MM.1S (cell line): Measurements from ENCODE around the gene ADSS1.

ENCODE experiments used
- DNase-seq: peaks from one replicate; pipeline ENCODE4 v3.0.0-alpha.2; 2015
- H2AFZ ChIP-seq: fragments of 300-600 bp; sonication (generic); 2 replicates; pipeline ENCODE4 v1.6.0; 2016; ENCODE audit warnings: antibody characterized with exemption, low read length
- H3F3A ChIP-seq: fragments of 300-600 bp; sonication (generic); 2 replicates; pipeline ENCODE4 v1.6.1; 2016; ENCODE audit warnings: mild to moderate bottlenecking, antibody characterized with exemption, low read length, moderate library complexity, mixed read lengths; ENCODE audit not compliant: insufficient read depth
- H3K27ac ChIP-seq: fragments of 300-600 bp; sonication (generic); 2 replicates; pipeline ENCODE4 v1.5.1; 2016; ENCODE audit warnings: mild to moderate bottlenecking, low read length
- H3K27me3 ChIP-seq: fragments of 300-600 bp; sonication (generic); replicated peaks from 2 replicates; pipeline ENCODE4 v1.6.0; 2016; ENCODE audit warnings: low read length; ENCODE audit not compliant: insufficient read depth
- H3K36me3 ChIP-seq: fragments of 300-600 bp; sonication (generic); replicated peaks from 2 replicates; pipeline ENCODE4 v1.6.1; 2016; ENCODE audit warnings: mild to moderate bottlenecking, low read length, mixed read lengths; ENCODE audit not compliant: insufficient read depth
- H3K4me1 ChIP-seq: fragments of 300-600 bp; sonication (generic); 2 replicates; pipeline ENCODE4 v1.6.1; 2016; ENCODE audit warnings: low read length, mixed read lengths
- H3K4me2 ChIP-seq: fragments of 300-600 bp; sonication (generic); 2 replicates; pipeline ENCODE4 v1.6.0; 2016; ENCODE audit warnings: low read depth, low read length
- H3K4me3 ChIP-seq: fragments of 300-600 bp; sonication (generic); 2 replicates; pipeline ENCODE4 v1.5.1; 2016; ENCODE audit warnings: low read length, mixed read lengths
- H3K79me2 ChIP-seq: fragments of 300-600 bp; sonication (generic); 2 replicates; pipeline ENCODE4 v1.6.1; 2016; ENCODE audit warnings: mixed run types, low read length, mixed read lengths
- H3K9ac ChIP-seq: fragments of 300-600 bp; sonication (generic); 2 replicates; pipeline ENCODE4 v1.6.1; 2016; ENCODE audit warnings: low read length, mixed read lengths
- H3K9me2 ChIP-seq: fragments of 300-600 bp; sonication (generic); replicated peaks from 2 replicates; pipeline ENCODE4 v1.6.1; 2016; ENCODE audit warnings: mild to moderate bottlenecking, low read length, mixed read lengths; ENCODE audit not compliant: insufficient read depth
- H3K9me3 ChIP-seq: fragments of 300-600 bp; sonication (generic); replicated peaks from 2 replicates; pipeline ENCODE4 v1.6.1; 2016; ENCODE audit warnings: mild to moderate bottlenecking, low read length, mixed read lengths; ENCODE audit not compliant: insufficient read depth
- H4K20me1 ChIP-seq: fragments of 300-600 bp; sonication (generic); 2 replicates; pipeline ENCODE4 v1.6.1; 2016; ENCODE audit warnings: mild to moderate bottlenecking, low read length, moderate library complexity, mixed read lengths; ENCODE audit not compliant: insufficient read depth
- EZH2 ChIP-seq: fragments of 300-600 bp; sonication (generic); optimal IDR thresholded peaks from 2 replicates; pipeline ENCODE3; 2017; ENCODE audit warnings: low read depth, mild to moderate bottlenecking, antibody characterized with exemption, low read length, mixed read lengths
- EZH2phosphoT487 ChIP-seq: fragments of 300-600 bp; sonication (generic); IDR thresholded peaks from 2 replicates; pipeline ENCODE4 v1.6.1; 2018; ENCODE audit warnings: antibody characterized with exemption, low read length
- TF ChIP-seq, protein P1 (sequence below): fragments of 300-600 bp; sonication (generic); IDR thresholded peaks from 2 replicates; pipeline ENCODE4 v1.5.1; 2016; ENCODE audit warnings: antibody characterized with exemption, low read length, mixed read lengths

Gene ADSS1

DNA sequence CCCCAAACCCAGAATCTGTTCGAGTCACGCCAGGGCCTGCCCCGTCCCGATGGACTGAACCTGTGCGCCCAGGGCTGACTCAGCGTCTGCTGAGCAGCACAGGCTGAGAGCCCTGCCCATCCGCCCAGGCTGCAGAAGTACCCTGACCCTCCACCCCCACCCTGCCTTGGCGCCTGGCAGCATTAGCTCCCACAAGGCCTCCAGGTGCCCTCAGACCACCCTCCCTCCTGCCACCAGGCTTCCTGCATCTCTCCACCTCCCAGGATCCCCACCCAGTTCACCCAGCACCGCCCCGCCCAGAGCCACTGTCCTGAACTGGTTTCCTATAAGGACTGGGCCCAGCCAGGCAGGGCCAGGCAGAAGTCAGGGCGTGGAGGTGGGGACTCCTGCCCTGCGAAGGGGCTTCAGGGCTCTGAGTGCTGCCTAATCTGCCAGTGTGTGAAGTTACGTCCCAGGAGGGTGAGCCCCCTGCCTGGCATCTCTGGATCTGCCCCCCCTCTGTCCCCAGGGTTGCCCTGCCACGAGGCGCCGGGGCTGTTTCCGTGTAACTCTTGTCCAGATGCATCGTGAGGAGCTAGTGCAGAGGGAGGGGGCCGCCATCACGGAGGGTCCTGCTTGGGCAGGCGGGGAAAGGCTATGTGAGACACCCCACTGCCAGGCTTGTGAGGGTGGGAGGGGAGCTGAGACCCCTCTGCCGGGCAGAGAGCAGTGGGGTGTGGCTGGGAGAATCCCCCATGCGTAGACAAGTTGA, 9.1 kb downstream of the ADSS1 start:
- Histone ChIP-seq H2AFZ (no peak overlapping the region), H3F3A (no peaks in the 10 kb centered on the region), H3K4me1 (no peaks in the 10 kb centered on the region), H4K20me1 (no peaks in the 10 kb centered on the region), H3K27me3 (peaks cover 14% of the 10 kb centered on the region), H3K4me2 (no peak overlapping the region), H3K36me3 (no peaks in the 10 kb centered on the region), H3K9me3 (no peaks in the 10 kb centered on the region), H3K27ac (no peak overlapping the region), H3K79me2 (no peaks in the 10 kb centered on the region), H3K4me3 (no peak overlapping the region), H3K9me2 (no peaks in the 10 kb centered on the region), H3K9ac (no peak overlapping the region)
- TF ChIP-seq, protein P1, sequence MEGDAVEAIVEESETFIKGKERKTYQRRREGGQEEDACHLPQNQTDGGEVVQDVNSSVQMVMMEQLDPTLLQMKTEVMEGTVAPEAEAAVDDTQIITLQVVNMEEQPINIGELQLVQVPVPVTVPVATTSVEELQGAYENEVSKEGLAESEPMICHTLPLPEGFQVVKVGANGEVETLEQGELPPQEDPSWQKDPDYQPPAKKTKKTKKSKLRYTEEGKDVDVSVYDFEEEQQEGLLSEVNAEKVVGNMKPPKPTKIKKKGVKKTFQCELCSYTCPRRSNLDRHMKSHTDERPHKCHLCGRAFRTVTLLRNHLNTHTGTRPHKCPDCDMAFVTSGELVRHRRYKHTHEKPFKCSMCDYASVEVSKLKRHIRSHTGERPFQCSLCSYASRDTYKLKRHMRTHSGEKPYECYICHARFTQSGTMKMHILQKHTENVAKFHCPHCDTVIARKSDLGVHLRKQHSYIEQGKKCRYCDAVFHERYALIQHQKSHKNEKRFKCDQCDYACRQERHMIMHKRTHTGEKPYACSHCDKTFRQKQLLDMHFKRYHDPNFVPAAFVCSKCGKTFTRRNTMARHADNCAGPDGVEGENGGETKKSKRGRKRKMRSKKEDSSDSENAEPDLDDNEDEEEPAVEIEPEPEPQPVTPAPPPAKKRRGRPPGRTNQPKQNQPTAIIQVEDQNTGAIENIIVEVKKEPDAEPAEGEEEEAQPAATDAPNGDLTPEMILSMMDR, result no peak
- TF ChIP-seq EZH2phosphoT487 (no peak), EZH2 (no peak)
- DNase-seq, result no peak

DNA sequence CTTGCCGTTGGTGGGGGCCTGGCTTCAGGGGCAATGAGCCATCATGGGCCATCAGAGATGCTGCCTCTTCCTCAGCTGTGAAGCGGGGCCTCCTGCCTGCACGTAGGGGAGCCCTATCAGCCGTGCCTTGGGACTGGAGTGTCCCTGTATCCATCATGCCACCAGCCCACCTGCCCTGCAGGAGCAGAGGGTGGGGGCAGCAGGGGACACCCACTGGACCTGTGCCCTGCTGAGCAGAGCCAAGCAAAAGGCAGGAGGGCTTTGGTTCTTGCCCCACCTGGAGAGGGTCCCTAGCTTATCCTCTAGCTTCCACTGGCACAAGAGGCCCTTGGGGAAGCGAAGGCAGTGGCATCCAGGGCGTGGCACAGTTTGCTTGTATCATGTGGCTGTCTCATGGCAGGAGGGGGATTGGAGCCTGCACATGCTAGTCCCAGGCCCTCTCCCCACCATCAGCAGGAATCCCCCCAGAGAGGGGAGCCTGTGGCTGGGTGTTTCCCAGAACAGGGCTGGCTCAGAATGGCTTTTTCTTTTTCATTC, 10.1 kb downstream of the ADSS1 start:
- no peak overlapping the region for H3K27ac ChIP-seq
- H3F3A ChIP-seq, result no peaks in the 10 kb centered on the region
- no peaks in the 10 kb centered on the region for H3K36me3 ChIP-seq
- no peak for DNase-seq
- no peak overlapping the region for H3K4me2 ChIP-seq
- H2AFZ ChIP-seq, result no peak overlapping the region
- H3K4me1 ChIP-seq, result no peaks in the 10 kb centered on the region
- H3K9me2 ChIP-seq, result no peaks in the 10 kb centered on the region
- no peak overlapping the region for H3K4me3 ChIP-seq
- peaks cover 17% of the 10 kb centered on the region for H3K27me3 ChIP-seq
- H3K79me2 ChIP-seq, result no peaks in the 10 kb centered on the region
- H3K9ac ChIP-seq, result no peak overlapping the region
- H4K20me1 ChIP-seq, result no peaks in the 10 kb centered on the region
- TF ChIP-seq, protein P1, result no peak
- no peak for TF ChIP-seq EZH2
- TF ChIP-seq EZH2phosphoT487, result no peak
- H3K9me3 ChIP-seq, result no peaks in the 10 kb centered on the region

DNA sequence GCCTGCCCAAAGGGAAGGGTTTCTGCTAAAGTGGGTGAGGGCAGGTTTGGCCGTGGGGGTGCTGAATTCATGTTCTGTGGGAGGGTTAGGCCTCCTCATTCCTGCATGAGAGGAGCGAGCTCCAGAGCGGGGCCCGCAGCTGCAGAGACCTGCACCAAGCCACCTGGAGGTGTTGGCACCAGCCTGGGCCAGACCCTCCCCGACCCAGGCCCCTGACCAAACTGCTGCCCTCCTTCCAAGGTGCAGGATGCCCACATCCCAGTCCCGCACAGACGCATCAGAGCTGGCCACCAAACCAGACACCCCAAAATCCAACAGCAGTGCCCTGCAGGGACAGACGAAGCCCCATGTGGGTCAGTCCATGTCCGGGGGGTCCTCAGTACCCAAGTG, 10.6 kb downstream of the ADSS1 start:
- H2AFZ ChIP-seq, result no peak overlapping the region
- no peak for DNase-seq
- no peak overlapping the region for H3K9ac ChIP-seq
- TF ChIP-seq EZH2phosphoT487 (no peak), EZH2 (no peak)
- TF ChIP-seq, protein P1, result no peak
- no peaks in the 10 kb centered on the region for H3K36me3 ChIP-seq
- H3F3A ChIP-seq, result no peaks in the 10 kb centered on the region
- H3K27ac ChIP-seq, result no peak overlapping the region
- H3K9me3 ChIP-seq, result no peaks in the 10 kb centered on the region
- peaks cover 21% of the 10 kb centered on the region for H3K27me3 ChIP-seq
- H3K4me3 ChIP-seq, result no peak overlapping the region
- H4K20me1 ChIP-seq, result no peaks in the 10 kb centered on the region
- no peaks in the 10 kb centered on the region for H3K9me2 ChIP-seq
- H3K4me2 ChIP-seq, result no peak overlapping the region
- H3K4me1 ChIP-seq, result no peaks in the 10 kb centered on the region
- no peaks in the 10 kb centered on the region for H3K79me2 ChIP-seq
